SK-N-DZ (cell line): ENCODE measurements around the gene DACH1.
"Not testable (repeated sequence)": the region's sequence is repeated elsewhere in the genome, so short reads cannot be mapped to it uniquely, and the experiment has no call there.

Experiments
- DNase-seq: peaks from one replicate; pipeline ENCODE4 v3.0.0-alpha.2; 2015; ENCODE audit warnings: low spot score

DACH1 gene

DNA sequence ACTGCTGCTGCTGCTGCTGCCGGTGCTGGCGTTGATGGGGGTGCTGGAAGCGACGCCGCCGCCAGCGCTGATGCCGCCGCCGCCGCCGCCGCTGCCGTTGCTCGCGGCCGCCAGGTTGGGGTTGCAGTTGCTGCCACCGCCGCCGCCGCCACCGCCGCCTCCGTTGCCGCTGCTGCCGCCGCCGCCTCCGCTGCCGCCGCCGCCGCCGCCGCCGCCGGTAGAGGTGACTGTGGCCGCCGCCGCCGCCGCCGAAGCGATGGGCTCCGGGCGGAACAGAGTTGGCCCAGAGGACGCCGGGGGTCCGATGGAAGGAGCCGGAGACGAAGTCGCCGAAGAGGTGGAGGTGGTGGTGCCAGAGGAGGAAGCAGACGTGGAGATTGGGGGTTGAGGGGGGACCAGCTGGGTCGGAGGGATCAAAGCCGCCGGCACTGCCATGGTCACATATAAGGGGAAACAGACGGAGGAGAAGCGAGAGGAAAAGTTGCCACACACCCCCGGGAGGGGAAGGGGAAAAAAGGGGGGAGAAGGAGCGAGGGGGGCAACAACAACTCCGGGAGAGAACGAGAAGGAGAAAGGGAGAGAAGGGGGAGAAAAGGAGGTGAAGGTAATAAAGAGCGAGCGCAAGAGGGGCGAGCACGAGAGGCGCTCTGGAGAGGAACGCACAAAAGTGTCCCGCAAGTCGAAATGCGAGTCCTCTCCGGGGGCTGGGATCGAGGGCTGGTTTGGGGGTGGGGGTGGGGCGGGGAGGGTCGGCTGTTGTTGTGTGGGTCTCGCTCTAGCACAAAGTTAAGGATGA is 471 bp downstream of the DACH1 start:
- peak; percentile 21 for DNase-seq

DNA sequence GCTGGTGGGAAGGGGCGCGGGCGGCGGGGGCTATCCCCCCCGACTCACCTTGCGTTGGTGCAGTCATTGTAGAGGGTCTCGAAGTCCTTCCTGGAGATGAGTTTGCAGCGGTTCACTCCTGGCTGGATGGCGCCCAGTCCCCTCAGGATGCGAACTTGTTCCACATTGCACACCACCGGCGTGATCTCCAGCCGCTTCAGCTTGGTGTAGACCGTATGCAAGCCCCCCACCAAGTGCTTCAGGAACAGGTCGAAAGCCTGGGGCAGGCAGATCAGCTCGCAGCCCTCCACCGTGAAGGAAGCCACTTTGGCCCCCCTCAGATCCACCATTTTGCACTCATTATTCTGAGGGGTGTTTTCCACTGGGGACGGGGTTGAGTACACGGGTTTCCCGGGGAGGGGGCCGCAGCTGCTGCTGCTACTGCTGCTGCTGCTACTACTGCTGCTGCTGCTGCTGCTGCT is 1.1 kb downstream of the DACH1 start:
- DNase-seq = peak; percentile 28

DNA sequence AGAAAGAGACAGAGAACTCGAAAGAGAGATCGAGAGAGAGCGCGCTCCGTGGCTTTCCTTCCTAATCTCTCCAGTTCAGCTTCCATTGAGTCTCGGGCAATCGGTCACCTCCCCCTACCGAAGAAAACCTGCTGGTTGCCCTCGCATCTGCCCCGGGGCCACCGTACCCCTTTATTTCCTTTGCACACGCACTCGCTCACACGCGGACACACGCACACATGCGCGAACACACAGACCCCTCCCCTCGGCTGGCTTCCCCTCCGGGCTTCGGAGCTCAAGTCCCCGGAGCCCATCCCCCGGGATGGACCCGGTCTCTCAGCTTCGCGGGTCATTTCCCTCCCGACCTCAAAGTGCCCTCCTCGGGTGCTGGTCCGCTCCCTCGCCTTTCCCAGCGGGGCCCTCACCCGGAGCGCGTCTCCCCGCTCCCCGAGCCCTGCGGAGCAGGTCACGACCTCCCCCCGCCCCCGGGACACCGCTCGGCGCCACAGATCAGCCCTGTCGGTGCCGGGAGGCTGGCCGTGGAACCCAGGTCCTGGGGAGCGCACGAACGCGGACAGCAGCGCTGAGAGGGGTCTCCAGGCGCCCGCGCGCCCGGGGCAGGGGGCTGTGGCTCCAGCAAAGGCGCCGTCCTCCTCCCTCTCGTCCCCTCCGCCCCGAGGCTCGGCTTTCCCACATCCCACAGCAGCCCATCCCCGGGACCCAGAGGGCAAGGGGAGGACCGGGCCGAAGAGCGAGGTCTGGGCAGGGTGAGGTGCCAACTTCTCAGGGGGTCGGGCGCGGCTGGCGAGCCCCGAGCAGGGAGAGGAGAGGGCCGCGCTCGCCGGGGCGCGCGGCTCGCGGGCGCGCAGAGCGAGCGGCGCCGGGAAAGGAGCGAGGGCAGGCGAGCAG is 1.8 kb downstream of the DACH1 start:
- peak; percentile 63 for DNase-seq

DNA sequence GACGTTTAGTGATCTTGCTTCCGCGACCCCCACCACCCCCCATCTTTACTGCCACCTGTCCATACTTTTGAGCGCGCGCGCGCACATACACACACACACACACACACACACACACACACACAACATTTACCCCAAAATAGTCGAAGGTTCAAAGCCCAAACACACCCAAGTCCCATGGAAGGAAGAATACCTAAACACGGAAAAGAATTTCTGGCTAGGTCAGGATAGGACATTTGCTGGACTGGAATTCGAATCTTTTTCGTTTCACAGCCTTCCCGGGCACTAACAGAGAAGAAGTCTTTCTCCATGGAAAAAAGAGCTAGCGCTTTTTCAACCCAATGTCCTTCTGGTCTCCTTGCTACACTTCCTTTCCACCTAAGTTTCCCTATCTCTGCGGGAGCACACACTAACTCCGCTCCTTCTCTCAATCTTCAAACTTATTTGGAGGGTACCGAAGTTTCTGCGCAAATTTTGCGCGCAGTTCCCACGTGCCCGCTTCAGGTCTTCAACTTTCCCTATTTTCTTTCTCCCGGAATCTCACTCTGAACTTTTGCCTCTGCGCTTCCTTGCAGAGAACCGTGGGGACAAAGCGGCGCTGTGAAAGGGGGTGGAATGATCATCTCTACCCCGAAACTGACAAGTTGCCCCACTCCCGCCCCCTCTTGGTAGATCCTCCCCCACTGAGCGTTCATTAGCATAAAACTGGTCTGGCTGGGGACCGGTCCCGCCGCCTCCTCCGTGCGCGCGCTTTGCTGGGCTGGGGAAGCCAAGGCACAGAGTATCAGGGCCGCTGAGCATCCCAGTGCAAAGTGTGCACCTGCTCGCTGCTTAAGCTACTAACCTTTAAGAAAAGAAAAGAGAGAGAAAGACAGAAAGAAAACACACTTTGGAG is 2.7 kb downstream of the DACH1 start:
- DNase-seq = peak; percentile 74

DNA sequence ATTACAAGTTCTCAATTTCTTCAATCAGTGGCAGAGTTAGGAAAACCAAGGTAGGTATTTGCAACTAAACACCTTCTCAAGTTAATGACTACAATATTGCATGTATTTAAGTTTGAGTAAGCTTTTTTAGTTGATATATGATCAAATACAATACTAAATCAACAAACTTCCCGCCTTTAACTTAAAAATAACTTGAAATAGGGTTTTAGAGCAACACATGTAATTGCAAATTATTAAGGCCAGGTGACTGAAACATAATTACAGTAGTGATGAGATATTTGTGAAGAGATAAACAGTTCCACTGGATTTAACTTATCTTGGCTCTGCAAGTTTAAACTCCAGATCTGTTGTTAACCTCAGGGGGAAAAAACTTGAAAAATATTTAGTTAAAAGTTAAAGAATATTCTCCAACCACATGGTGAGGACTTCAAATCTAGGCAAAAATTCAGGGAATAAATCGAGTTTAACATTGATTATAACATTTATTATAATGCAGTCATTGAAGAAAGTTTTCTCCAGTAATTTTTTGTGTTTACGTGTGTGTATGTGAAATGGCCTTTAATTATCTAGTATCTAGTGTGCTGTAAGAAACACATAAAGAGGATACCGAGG is 3.6 kb downstream of the DACH1 start:
- DNase-seq = no peak

DNA sequence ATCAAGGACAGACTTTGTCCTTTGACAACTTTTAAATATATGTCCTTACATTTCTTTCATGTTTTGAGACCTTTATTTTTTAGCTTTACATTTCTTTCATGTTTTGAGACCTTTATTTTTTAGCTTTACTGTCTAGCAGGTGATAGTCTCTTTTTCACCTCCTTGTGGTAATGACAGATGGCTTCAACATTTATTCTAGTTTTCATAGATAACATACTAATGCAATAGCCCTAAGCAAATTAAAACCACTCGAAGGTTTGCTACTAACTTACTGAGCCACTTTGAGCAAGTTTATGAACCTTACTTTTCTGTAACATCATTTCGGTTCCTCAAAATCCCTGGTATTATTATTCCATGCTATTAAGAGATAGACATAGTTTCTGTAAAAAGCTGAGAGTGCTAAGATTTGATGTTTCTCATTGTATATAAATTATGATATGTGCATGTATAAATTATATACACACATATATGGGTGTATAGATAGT is 4.5 kb downstream of the DACH1 start:
- no peak for DNase-seq

DNA sequence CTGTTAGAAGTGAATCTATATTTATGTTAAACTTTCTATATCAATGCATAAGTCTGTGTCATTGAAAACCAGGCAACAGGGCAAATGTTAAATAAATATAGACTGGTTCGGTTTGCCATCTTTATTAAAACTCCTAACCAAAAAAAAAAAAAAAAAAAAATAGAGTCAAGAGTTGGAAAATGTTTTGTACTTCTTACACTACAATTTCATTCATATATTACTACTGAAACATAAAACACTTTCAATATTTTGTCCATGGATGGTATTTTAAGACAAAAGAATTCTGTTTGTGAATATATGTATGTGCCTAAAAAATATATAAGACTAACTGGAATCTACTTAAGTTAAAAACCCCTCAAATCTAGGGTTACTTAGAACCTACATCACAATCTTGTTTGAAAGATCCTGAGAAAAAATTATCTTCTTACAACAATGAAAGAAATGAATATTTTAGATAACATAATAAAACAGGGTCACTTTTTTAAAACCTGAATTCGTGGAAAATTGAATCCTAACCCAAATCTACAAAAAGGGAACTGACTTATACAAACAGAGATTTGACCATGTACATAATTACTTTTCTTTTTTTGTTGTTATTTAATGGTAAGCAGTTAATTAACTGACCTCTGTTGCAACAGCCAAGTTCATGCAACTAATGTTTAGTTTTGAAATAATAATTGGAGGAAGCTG is 5.1 kb downstream of the DACH1 start:
- DNase-seq = no peak

DNA sequence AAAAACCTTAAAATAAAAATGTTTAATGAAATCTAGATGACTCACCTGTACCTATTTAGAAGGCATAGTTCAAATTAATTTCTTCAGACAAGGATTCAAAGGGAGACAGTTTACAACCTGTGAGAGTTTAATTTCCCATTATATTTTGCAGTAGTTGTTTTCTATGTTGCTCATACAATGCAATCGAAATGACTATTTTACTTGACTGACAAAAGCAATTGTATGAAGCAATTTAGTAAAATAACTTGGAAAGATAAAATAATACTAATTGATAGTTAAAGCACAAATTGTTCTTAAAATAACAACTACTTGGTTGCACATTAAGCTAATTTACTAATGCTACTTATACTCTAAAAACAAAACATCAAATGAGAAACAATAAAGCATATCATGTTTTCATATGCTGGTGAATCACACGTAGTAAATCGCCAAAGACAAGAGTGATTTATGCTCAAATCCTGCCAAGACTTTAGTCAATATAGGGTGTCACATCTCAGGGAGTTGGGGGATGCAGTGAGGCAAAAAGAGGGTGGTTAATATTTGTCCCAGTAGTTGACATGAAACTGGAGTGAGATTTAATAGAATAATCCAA is 6.4 kb downstream of the DACH1 start:
- no peak for DNase-seq

DNA sequence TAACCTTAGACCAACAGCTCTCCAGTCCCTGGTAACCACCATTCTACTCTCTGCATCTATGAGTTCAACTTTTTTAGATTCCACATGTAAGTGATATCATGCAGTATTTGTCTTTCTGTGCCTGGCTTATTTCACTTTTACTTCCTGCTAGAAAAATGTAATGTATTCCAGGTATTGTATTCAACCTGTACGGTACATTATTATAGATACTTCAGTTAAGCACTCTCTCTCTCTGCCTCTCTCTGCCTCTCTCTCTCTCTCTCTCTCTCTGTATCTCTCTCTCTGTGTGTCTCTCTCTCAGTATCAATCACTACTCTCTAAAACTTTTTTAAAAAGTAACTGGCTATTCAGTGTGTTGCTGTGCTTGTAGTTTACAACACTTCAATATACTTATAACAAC is 8.4 kb downstream of the DACH1 start:
- DNase-seq = no peak

DNA sequence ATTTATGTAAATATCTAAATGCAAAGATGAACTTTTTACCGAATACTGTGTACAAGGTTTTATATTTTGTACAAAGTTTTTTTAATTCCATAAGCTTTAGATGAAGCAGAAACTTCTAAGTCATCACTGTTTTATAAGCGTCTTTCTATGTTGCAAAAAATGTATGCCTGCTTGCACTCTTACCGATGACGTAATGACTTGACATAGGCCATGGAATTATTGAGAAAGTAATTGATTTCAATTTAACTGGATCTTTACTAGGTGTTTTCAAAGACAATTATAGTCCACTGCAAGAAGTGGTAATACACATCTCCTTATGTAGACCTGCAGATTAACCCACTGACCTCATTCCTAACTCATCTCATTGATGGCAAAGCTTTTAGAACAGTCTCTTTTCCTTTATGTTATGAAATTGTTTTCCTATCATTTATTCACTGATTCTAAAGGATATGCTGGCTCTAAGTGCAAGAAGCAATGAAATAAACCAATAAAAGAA is 10.4 kb downstream of the DACH1 start:
- DNase-seq = no peak

DNA sequence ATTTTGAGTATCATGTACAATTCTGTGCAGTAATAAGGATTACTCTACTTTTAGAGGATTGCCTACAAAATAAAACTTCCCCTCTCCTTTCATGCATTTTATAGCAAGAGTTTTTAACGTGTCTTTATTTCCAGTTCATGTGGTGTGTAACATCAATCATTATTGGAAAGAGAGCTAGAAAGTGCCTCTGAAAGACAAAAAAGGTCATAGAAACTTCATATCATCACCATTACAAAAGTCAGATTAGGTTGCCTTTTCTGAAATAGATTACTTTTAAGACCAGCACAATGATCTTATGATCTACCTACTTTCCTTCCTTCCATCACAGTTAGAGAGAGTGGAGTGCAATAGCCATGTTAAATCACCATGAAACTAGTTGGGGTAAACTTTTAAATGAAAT is 12.6 kb downstream of the DACH1 start:
- DNase-seq = no peak

DNA sequence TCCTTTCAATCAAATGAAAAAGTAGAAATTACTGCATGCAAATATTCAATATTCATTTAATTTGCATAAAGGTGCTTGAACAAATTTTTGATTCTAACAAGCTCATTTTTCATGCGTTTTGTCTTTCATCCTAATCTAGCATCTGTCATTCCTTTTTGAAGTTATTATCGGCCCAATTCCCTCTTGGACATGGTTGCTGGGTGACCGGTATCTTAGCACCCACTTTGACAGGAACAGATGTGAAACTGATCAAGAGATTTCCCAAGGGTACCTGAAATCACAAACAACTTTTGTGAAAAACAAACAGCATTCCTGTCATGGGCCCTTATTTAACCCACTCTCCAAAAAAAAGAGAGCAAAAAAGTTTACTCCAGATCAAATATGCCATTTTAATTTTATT is 13.3 kb downstream of the DACH1 start:
- no peak for DNase-seq

DNA sequence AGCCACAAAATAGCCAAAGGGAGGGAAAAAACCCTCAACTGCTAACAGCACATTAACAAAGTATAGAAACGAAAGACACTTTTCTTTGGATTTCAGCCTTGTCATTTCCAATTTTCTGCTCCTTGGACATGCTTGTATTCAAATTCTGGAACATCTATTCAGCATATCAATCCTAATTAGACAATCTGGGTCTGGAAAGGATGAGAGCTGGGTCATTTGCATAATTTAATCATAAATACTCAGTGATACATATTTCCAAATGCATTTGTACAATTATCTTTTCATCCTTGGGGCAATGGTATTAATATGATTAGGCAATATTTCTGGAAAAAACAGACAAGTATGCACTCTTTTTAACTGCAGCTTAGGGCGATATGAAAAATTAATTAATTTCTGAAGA is 14.3 kb downstream of the DACH1 start:
- no peak for DNase-seq

DNA sequence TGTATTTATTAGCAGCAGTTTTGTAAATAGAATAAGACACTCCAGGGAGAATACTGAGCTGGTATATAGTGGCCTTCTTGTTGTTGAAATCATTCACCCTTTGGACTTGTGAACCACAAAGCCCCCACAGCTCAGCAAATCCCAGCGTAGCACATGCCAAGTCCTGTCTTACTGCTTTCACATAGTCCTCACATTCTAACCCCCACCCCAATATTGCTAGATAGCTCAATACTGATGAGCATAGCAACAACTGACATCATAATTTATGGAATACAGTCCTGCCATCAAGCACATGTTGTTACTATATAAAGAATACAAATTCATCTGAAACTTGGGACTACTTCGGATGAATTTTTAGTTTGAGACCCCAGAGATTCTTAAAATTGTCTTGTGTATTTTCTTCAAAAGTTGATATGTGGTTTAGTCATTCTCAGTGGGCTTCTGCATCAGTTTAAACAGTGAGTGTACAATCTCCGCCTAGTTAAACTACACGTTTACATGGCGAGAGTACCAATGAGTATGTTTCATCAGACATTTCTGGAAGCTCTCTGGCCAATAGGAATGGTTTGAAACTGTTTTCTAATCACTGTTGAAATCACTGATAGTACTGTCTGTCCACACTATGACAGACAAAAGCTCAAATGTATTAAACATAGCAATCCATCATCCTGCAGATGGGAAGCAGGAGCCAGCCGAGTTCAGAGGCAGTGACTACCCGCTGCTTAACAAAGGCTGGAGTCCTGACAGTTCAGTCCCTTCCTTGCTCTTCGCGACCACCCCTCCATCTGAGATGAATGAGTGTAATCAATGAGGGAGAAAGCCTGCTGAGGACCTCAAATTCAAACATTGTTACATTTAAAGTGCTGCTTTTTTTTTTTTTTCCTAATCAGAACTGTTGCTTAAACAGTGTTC is 15.2 kb downstream of the DACH1 start:
- no peak for DNase-seq

DNA sequence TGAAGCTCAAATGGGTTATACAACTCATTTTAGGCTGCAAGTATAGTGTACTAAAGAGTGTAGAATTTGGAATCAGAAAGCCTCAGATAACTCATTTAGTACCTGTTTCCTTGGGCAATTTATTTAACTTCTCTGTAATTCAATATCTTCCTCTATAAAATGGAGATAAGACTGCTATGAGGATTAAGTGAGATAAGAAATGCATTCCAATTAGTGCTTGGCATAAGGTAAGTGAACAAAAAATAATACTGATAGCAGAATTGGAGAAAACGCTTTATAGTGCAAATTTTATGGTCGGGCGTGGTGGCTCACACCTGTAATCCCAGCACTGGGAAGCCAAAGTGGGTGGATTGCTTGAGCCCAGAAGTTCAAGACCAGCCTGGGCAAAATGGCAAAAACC is 25.0 kb downstream of the DACH1 start:
- no peak for DNase-seq

DNA sequence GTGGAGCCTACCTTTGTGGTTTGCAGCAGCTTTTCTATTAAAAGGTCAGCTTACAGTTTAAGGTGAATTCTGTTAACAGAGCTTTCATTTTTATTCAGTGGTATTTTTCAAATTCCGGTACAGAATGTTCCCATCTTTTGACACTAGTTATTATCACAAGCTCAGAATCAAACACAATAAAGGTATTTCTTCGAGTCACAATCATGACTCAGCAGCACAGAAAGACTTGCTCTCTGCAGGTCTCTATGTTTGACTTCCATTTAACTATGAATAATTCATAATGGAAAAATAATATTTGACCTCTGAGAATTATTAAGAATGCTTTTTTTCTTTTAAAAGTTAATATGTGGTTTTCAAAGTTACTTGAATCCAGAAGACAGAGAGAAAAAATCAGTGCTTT is 28.2 kb downstream of the DACH1 start:
- DNase-seq = no peak

DNA sequence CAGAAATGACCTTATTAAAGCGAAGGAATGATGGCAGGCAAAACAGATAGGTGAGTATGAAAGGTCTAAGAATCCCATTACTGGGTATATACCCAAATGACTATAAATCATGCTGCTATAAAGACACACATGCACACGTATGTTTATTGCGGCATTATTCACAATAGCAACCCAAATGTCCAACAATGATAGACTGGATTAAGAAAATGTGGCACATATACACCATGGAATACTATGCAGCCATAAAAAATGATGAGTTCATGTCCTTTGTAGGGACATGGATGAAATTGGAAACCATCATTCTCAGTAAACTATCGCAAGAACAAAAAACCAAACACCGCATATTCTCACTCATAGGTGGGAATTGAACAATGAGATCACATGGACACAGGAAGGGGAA is 29.4 kb downstream of the DACH1 start:
- not testable (repeated sequence) for DNase-seq

DNA sequence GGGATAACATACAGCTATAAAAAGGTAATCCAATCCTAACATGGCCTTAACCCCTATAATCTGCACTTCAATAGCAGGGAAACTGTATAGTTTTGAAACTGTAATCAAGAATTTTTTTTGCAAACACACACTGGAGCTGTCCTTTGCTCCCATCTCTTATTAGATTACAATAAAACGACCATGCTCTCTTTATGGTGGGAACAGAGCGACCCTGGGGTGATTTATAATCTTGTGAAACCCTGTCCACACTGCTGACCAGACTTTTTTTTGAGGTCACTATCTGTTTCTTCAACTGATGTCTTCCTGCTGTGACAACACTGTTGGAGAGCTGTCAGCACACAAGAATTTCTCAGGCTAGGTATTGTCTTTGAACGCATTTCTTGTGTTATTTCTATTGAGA is 35.3 kb downstream of the DACH1 start:
- peak; percentile 46 for DNase-seq

DNA sequence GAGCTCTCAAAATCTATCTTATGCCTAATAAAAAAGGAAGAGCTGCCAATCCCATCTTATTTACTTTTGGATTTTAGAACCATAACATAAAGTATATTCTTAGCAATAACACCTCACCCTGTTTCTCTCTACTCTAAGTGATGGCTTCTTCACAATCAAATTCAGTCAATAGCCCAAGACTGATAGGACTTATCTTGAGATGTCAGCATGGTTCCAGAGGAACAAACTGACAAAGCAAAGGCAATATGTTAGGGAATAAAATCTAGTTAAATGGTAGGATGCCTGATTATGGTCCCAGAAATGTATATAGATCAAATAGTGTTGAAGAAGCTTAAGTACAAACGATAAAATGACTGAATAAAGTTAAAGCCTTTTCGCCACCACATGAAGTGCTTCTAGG is 36.3 kb downstream of the DACH1 start:
- peak; percentile 21 for DNase-seq
